Prostate gland (tissue), 2 donors: ENCODE measurements around the gene PNMT. TPM values are rescaled to one million over a fixed set of nuclear protein-coding genes. Genes with fewer than 3 reads are reported as not detected.
"Not testable (repeated sequence)": the region's sequence is repeated elsewhere in the genome, so short reads cannot be mapped to it uniquely, and the experiment has no call there.

Source experiments
- DNase-seq: peaks from one replicate; pipeline ENCODE4 v3.0.0-alpha.2; 2019; ENCODE audit warnings: low spot score
- H3K27ac ChIP-seq, 2 donors: fragments of 200-600 bp; sonication (generic); 2 replicates each; pipeline ENCODE4 v1.5.1; 2017 to 2019
- H3K27me3 ChIP-seq: fragments of 200-600 bp; sonication (generic); replicated peaks from 2 replicates; pipeline ENCODE4 v1.5.1; 2019; ENCODE audit not compliant: insufficient read depth
- H3K36me3 ChIP-seq, 2 donors: fragments of 200-600 bp; sonication (generic); 1 replicate in 1 of 2; 2 replicates in 1 of 2; pipeline versions ENCODE4 v1.5.1 to v1.8.1; 2017 to 2019
- H3K4me1 ChIP-seq: fragments of 200-600 bp; sonication (generic); replicated peaks from 2 replicates; pipeline ENCODE4 v1.5.1; 2019
- H3K4me3 ChIP-seq, 2 donors: fragments of 200-600 bp; sonication (generic); 2 replicates each; pipeline ENCODE4 v1.5.1; 2017 to 2019
- H3K9me3 ChIP-seq: fragments of 200-600 bp; sonication (generic); 2 replicates; pipeline ENCODE4 v1.5.1; 2017
- POLR2A ChIP-seq: fragments of 450-650 bp; IDR thresholded peaks from one replicate; pipeline ENCODE4 v1.6.1; 2016; ENCODE audit warnings: antibody characterized with exemption, mild to moderate bottlenecking
- POLR2AphosphoS5 ChIP-seq: sonication (generic); formaldehyde crosslinking; IDR thresholded peaks from one replicate; pipeline ENCODE4 v1.6.1; 2017; ENCODE audit warnings: antibody characterized with exemption
- WGBS: methylation state at CpG from one replicate; pipeline ENCODE4 v1.1.5; 2018; 5-methylcytosine and 5-hydroxymethylcytosine counted together
- intact Hi-C: fragments of 100-400 bp; cut with DNase I; formaldehyde crosslinking; loops from one replicate; pipeline ENCODE4 v1.14.2; 2022
- total RNA-seq, 2 donors: library from RNA; depleted of rRNA; stranded (reverse); fragments of >200 nt; gene quantifications; one replicate each; pipeline ENCODE4 v1.1.0, GENCODE V29; 2016
- TF ChIP-seq, protein P1 (sequence below), 4 experiments: fragments of 200-600 bp in 2 of 4; fragments of 450-650 bp in 2 of 4; sonication (generic) in 2 of 4; IDR thresholded peaks; 1 replicate in 3 of 4; 2 replicates in 1 of 4; pipeline ENCODE4 v1.5.1; 2016 to 2019; ENCODE audit warnings: antibody characterized with exemption in 4 of 4, mild to moderate bottlenecking in 2 of 4, moderate library complexity in 2 of 4

PNMT gene
- total RNA-seq, 2 donors from 2014 or later = 2.7 to 5.8 TPM

DNA sequence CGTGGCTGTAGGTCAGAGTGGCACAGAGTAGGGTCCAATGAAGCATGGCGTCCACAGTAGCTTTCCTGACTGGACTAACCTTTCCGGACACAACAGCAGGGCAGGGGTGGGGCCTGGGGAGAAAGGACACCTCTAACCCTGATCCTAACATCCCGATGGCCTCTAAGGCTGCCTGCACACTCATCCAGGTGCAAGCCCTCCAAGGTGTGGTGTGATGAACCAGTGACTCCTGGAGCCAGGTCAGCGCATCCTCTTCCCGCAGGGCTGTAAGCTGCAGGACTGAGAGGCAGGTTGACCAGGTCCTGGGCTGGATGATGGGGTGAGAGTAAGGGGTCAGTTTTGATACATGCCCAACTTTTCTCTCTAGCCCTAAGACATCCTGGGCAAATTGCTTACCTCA, 28.5 kb downstream of the PNMT start:
- no peak overlapping the region for H3K4me3 ChIP-seq
- no peaks in the 10 kb centered on the region for H3K9me3 ChIP-seq
- no peak overlapping the region for H3K27ac ChIP-seq
- no peak for TF ChIP-seq POLR2AphosphoS5
- TF ChIP-seq POLR2A = no peak
- TF ChIP-seq, protein P1, sequence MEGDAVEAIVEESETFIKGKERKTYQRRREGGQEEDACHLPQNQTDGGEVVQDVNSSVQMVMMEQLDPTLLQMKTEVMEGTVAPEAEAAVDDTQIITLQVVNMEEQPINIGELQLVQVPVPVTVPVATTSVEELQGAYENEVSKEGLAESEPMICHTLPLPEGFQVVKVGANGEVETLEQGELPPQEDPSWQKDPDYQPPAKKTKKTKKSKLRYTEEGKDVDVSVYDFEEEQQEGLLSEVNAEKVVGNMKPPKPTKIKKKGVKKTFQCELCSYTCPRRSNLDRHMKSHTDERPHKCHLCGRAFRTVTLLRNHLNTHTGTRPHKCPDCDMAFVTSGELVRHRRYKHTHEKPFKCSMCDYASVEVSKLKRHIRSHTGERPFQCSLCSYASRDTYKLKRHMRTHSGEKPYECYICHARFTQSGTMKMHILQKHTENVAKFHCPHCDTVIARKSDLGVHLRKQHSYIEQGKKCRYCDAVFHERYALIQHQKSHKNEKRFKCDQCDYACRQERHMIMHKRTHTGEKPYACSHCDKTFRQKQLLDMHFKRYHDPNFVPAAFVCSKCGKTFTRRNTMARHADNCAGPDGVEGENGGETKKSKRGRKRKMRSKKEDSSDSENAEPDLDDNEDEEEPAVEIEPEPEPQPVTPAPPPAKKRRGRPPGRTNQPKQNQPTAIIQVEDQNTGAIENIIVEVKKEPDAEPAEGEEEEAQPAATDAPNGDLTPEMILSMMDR (IDR thresholded peaks at IDR 0.05) = no peak
- H3K4me1 ChIP-seq = peaks cover 6% of the 10 kb centered on the region
- H3K27me3 ChIP-seq = no peaks in the 10 kb centered on the region
- no peaks in the 10 kb centered on the region for H3K36me3 ChIP-seq
- WGBS = 88% methylated on average over 6 of the region's 6 CpGs
- intact Hi-C loops = no loop called here
- no peak for DNase-seq

DNA sequence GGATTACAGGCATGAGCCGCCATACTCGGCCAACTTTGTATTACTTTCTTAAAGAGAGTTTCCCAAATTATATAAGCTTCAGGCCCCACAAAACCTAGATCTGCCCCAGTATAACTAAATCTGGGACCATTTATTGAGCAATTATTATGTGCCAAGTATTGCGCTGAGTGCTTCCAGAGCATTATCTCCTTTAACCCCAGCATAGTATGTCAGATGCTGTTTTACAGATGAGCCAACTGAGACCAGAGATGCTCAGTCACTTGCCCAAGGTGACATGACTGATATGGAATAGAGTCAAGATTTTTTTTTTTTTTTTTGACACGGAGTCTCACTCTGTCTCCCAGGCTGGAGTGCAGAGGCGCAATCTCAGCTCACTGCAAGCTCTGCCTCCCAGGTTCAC, 29.7 kb downstream of the PNMT start:
- 96% methylated on average over 5 of the region's 5 CpGs for WGBS
- intact Hi-C loops = no loop called here
- H3K4me3 ChIP-seq = no peak overlapping the region
- TF ChIP-seq, protein P1 (IDR thresholded peaks at IDR 0.05) = no peak
- TF ChIP-seq POLR2A (no peak), POLR2AphosphoS5 (no peak)
- no peaks in the 10 kb centered on the region for H3K27me3 ChIP-seq
- no peaks in the 10 kb centered on the region for H3K9me3 ChIP-seq
- no peaks in the 10 kb centered on the region for H3K36me3 ChIP-seq
- no peak for DNase-seq
- no peak overlapping the region for H3K27ac ChIP-seq
- peaks cover 13% of the 10 kb centered on the region for H3K4me1 ChIP-seq

DNA sequence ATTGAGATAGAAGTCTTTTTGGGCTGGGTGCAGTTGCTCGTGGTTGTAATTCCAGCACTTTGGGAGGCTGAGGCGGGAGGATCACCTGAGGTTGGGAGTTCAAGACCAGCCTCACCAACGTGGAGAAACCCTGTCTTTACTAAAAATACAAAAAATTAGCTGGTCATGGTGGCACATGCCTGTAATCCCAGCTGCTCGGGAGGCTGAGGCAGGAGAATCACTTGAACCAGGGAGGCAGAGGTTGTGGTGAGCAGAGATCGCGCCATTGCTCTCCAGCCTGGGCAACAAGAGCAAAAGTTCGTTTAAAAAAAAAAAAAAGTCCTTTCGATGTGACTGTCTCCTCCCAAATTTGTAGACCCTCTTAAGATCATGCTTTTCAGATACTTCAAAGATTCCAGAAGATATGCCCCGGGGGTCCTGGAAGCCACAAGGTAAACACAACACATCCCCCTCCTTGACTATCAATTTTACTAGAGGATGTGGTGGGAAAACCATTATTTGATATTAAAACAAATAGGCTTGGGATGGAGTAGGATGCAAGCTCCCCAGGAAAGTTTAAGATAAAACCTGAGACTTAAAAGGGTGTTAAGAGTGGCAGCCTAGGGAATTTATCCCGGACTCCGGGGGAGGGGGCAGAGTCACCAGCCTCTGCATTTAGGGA, 31.0 kb downstream of the PNMT start:
- H3K27ac ChIP-seq = peak overlapping the region; percentile 98
- H3K36me3 ChIP-seq, H3K9me3 ChIP-seq, DNase-seq, intact Hi-C loops, H3K27me3 ChIP-seq: not testable (repeated sequence)
- peak overlapping the region; percentile 98 for H3K4me3 ChIP-seq
- 44% methylated on average over 11 of the region's 11 CpGs for WGBS
- peaks cover 20% of the 10 kb centered on the region for H3K4me1 ChIP-seq

DNA sequence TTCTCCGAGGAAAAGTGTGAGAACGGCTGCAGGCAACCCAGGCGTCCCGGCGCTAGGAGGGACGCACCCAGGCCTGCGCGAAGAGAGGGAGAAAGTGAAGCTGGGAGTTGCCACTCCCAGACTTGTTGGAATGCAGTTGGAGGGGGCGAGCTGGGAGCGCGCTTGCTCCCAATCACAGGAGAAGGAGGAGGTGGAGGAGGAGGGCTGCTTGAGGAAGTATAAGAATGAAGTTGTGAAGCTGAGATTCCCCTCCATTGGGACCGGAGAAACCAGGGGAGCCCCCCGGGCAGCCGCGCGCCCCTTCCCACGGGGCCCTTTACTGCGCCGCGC, 31.5 kb downstream of the PNMT start, which contains the start of gene ERBB2:
Gene ERBB2, plus strand, starts transcription at position 247 of the 330 bp plus-strand sequence. CDS start 175 bp downstream, outside the sequence.
- intact Hi-C loops = no loop called here
- DNase-seq = peak; percentile 86
- Histone ChIP-seq H3K4me3 (peak within 1 kb of the TSS; percentile 98), H3K36me3 (no peaks in the 10 kb centered on the region), H3K27me3 (no peaks in the 10 kb centered on the region), H3K4me1 (peaks cover 24% of the 10 kb centered on the region), H3K9me3 (no peaks in the 10 kb centered on the region), H3K27ac (peak within 1 kb of the TSS; percentile 98)
- TF ChIP-seq, protein P1 (IDR thresholded peaks at IDR 0.05) = no peak
- TF ChIP-seq POLR2A (peak; percentile 83), POLR2AphosphoS5 (peak; percentile 91)
- 1% methylated on average over 20 of the region's 20 CpGs for WGBS

DNA sequence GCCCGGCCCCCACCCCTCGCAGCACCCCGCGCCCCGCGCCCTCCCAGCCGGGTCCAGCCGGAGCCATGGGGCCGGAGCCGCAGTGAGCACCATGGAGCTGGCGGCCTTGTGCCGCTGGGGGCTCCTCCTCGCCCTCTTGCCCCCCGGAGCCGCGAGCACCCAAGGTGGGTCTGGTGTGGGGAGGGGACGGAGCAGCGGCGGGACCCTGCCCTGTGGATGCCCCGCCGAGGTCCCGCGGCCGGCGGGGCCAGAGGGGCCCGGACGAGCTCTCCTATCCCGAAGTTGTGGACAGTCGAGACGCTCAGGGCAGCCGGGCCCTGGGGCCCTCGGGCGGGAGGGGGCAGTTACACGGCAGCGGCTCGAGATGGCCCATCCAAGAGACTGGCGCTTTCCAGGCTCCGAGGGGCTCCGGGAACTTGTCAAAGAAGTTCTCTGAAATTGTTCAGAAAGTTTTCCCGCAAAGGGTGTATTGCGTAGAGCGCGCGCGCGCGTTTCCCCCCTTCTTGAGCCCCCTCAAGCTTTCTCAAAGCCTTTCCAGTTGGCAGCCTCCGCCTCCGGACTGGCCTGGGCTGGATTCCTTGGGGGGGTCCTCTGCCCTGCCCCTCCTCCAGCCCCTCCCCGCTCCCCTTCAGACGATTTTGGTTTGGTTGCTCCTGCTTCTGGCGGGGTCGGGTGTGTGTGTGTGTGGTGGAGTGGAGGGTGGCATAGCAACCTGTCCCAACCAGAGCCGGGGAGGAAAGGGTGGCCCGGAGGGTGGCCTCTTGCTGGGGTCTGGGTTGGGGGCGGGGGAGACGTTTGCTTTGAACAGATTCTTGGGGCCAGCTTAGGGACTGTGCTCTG, 32.1 kb downstream of the PNMT start:
- intact Hi-C loops = no loop called here
- TF ChIP-seq, protein P1 (IDR thresholded peaks at IDR 0.05) = no peak
- no peak for TF ChIP-seq POLR2AphosphoS5
- no peak for TF ChIP-seq POLR2A

More for the DNA sequence above, 32.1 kb downstream of the PNMT start:
- no peak for DNase-seq
- 1% methylated on average over 37 of the region's 57 CpGs for WGBS
- no peaks in the 10 kb centered on the region for H3K36me3 ChIP-seq
- H3K27me3 ChIP-seq = no peaks in the 10 kb centered on the region
- peaks cover 29% of the 10 kb centered on the region for H3K4me1 ChIP-seq
- no peaks in the 10 kb centered on the region for H3K9me3 ChIP-seq
- H3K4me3 ChIP-seq = peak overlapping the region; percentile 98
- H3K27ac ChIP-seq = peak overlapping the region; percentile 98
